ENCODE measurements around the gene C5AR1.
A peak's percentile ranks its signal among the peaks of the same experiment; 100 is the strongest.
"Not testable (repeated sequence)": the region's sequence is repeated elsewhere in the genome, so short reads cannot be mapped to it uniquely, and the experiment has no call there.

The C5AR1 gene

DNA sequence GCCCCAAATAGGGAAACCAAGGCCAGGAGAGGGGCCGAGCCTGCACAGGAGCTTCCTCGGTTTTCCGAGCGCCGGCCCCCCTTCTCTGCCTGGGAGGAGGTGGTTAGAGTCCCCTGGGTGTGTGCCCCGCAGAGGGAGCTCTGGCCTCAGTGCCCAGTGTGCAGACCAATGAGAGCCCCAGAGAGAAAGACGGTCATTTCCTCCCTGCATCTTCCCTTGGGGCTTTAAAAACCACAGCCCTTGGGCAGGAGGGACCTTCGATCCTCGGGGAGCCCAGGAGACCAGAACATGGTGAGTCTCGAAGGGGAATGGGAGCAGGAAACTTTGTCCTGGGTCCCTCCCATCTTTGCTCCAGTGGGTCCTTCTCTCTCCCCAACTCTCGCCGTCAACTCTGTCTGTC, at the start of gene C5AR1:
Gene C5AR1 (plus strand): TSS at position 254 of the 400 bp plus-strand sequence. CDS start 35 bp downstream, at position 289.
- no peak for DNase-seq (ENCODE audit: low read depth)

DNA sequence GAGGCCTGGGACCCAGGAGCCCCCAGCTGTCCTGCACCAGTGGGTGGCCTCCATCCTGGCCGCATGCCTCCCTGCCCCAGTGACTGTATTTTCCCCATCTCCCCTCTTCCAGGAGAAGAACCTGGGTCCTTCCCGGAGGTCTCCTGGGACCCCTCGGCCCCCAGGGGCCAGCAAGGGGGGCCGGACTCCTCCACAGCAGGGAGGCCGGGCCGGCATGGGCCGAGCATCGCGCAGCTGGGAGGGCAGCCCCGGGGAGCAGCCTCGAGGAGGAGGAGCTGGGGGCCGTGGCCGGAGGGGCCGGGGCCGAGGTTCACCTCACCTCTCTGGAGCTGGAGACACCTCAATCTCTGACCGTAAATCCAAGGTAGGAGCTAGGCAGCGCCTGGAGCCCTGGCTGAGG, 49.2 kb upstream of the C5AR1 start:
- DNase-seq (ENCODE audit: low read depth), result no peak

- not testable (repeated sequence) for DNase-seq (ENCODE audit: low read depth)
Measured at GRCh38 chr19:47261946-47262793, 47.5 kb upstream of the C5AR1 start.

DNA sequence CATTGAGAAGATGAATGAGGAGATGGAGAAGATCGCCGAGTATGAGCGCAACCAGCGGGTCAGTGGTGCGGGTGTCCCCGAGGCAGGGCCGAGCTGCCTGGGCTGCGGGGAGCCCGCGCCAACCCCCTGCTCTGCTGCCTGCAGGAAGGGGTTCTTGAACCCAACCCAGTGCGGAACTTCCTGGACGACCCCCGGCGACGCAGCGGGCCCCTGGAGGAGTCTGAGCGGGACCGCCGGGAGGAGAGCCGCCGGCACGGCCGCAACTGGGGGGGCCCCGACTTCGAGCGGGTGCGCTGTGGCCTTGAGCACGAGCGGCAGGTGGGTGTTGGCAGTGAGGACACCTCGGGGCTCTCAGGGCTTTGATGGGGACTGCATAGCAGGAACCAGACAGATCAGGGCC, 45.0 kb upstream of the C5AR1 start:
- DNase-seq (ENCODE audit: low read depth), result no peak

DNA sequence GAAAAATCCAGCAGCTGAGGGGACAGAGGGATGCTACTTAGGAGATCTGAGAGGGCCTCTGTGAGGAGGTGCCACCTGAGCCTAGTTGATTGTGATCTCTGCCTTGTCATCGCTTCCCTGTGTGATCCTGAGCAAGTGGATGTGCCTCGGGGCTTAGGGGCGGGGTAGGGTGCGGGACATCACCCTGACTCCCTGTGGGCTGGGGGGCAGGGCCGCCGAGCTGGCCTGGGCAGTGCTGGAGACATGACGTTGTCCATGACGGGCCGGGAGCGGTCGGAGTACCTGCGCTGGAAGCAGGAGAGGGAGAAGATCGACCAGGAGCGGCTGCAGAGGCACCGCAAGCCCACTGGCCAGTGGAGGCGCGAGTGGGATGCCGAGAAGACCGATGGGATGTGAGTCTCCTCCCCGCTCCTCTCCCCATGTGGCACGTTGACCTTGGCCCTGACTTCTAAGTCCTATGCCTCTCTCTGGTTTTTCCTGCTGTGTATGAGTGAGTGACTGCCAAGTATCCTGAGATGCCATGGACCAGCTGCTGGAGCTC, 43.2 kb upstream of the C5AR1 start:
- no peak for DNase-seq (ENCODE audit: low read depth)

DNA sequence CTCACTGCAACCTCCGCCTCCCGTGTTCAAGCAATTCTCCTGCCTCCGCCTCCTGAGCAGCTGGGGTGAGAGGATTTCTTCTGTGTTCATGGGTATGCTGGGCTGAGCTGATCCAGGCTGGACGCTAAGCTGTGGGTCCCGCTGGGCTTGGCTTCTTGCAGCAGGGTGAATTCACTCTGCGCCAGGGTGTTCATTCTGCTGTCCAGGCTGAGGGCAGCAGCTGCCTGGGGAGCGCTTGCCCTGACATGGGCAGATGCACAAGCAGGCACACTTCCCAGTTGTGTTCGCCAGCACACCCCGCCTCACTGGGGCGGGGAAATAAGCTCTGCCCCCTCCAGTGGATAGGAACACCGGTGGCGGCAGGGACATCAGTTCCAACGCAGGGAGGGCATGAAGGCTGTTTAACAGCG, 42.3 kb upstream of the C5AR1 start:
- no peak for DNase-seq (ENCODE audit: low read depth)

GRCh38 chr19:47268028-47268427, 41.6 kb upstream of the C5AR1 start:
- no peak for DNase-seq (ENCODE audit: low read depth)

GRCh38 chr19:47269596-47269995, 40.1 kb upstream of the C5AR1 start:
- DNase-seq (ENCODE audit: low read depth), result no peak

DNA sequence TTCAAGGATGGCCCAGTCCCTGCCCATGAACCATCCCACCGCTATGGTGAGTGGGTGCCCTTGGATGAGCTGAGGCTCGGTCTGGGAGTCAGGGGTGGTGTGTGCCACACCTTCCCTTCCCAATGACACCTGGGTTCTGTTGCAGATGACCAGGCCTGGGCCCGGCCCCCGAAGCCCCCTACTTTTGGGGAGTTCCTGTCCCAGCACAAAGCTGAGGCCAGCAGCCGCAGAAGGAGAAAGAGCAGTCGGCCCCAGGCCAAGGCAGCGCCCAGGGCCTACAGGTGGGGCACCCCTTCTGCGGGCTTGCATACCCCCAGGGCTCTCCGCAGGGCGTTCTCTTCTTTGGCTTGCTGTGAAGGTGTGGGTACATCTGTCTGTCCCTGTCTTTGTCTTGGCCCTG, 39.3 kb upstream of the C5AR1 start:
- DNase-seq (ENCODE audit: low read depth), result no peak

GRCh38 chr19:47271949-47272348, 37.7 kb upstream of the C5AR1 start:
- no peak for DNase-seq (ENCODE audit: low read depth)

- no peak for DNase-seq (ENCODE audit: low read depth)
Measured at GRCh38 chr19:47272448-47273312, 37.0 kb upstream of the C5AR1 start.

DNA sequence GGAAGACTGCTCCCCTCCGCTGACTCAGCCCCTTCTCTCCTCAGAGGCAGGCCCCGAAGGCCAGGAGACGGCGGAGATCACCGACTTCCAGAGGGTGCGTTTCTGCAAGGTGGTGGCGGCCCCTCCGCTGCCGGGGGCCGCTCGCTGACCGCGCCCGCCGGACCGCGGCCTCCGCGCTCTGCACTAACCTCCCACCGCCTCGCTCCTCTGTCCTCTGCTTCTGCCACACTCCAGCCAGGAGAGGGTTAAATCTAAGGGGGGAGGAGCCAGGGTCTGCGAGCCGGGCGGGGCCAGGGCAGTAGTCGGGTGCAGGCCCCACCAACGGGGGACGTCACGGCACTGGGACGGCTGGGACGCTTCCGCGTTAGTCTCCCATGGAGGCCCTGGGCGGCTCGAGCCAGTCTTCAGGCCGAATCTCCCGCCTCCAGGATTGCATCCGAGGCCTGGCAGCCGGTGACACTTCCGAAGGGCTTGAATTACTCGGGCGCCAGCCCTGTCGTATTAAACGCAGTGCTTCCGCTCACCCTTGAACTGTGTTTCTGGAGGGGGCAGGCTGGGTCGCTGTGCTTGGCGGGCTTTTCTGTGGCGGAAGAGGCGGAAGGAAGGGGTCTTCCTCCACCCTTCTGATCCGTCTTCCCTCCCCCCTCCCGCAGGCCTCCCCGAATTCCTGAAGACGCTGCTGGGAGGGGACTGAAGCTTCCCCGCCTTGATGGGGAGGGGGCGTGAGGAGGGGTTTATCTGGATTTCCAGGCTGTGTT, 36.2 kb upstream of the C5AR1 start:
- peak; percentile 82 for DNase-seq (ENCODE audit: low read depth)

DNA sequence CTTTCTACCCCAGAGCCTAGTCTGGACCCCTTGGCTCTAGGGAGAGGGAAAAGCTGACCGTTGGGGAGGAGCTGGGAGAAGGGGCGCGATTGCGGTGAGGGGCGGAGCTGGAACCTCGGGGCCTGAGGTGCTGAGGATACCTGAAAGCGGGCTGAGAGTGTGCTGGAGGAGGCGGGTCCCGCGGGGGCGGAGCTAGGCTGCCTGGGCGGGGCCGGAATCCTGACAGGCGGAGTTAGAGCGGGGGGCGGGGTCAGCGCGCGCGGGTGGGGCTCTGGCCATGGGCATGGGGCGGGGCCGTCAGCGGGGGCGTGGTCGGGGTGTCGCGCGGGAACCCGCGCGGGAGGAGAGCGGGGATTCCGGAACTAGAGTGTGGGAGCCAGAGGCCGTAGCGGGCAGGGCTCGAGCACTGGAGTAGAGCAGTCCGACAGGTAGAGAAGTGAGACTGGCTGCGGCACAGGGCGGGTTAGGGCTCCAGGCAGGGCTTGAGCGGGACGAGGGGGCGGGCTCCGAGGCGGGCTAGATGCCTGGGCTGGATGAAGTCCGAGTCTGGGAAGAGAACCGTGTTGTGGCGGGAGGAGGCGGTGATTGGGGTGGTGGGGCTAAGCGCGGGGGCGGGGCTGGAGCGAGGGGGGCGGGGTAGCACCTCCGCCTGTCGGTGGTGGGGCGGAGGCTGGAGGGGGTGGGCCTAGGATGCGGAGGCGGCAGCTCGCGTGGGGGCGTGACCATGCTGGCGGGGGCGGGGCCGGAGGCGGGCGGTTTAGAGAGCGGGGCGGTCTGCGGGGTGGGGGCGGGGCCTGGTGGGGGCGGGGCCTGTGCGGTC, 35.4 kb upstream of the C5AR1 start, which contains the start of gene INAFM1:
Gene INAFM1 (plus strand): TSS at position 815 of the 820 bp plus-strand sequence. CDS start 35 bp downstream, outside the sequence.
- DNase-seq (ENCODE audit: low read depth), result peak; percentile 100

DNA sequence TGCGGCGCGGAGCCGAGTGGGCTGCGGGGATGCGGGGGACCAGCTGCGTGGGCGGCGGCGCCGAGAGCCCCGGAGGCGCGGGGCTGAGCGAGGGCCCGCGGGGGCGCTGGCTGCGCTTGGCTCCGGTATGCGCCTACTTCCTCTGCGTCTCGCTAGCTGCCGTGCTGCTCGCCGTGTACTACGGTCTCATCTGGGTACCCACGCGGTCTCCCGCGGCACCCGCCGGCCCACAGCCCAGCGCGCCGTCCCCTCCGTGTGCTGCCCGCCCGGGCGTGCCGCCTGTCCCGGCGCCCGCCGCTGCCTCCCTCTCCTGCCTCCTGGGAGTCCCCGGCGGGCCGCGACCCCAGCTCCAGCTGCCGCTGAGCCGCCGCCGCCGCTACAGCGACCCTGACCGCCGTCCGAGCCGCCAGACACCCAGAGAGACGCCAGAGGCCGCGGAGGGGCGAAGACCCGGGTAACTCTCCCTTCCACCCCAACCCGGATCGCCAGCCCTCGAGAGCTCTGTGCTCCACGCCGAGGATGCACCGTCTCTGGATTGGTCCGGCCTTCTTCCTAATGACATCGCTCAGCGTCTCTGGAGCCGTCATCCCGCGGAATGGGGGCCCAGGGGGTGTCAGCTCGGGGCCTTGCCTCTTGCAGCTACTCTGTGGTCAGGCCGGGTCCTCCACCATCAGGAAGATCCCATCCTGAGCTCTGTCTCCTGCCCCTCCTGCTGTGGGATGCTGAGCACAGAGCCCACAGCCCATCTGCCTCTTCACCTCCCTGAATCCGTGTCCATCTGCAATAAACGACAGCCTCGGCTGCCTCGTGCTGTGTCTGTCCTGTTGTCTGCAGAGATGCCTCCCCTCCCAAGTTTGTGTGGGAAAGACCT, 34.5 kb upstream of the C5AR1 start:
- no peak for DNase-seq (ENCODE audit: low read depth)

- no peak for DNase-seq (ENCODE audit: low read depth)
Measured at GRCh38 chr19:47275791-47276461, 33.7 kb upstream of the C5AR1 start.

- DNase-seq (ENCODE audit: low read depth), result not testable (repeated sequence)
Measured at GRCh38 chr19:47276513-47276912, 33.1 kb upstream of the C5AR1 start.

DNA sequence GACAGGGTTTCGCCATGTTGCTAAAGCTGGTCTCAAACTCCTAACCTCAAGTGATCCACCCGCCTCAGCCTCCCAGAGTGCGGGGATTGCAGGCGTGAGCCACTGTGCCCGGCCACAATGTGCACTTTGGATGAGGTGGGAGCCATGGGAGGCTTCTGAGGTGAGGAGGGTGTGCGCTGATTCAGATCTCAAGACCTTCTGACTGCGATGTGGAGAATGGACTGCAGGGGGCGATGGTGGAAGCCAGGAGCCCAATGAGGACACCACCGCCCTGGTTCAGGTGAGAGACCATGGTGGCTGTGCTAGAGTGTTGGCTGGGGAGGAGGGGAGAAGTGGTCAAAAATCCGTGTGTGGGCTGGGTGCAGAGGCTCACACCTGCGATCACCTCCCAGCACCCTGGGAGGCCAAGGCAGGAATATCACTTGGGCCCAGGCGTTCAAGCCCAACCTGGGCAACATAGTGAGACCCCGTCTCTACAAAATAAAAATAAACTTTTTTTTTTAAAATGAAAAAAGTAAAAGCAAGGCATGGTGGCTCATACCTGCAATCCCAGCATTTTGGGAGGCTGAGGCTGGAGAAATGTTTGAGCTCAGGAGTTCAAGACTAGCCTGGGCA, 29.4 kb upstream of the C5AR1 start:
- DNase-seq (ENCODE audit: low read depth), result no peak

- DNase-seq (ENCODE audit: low read depth), result no peak
Measured at GRCh38 chr19:47283405-47284059, 26.1 kb upstream of the C5AR1 start.
